Osteocyte (in vitro differentiated cells): ENCODE measurements around the gene GIMAP4. TPM values are rescaled to one million over a fixed set of nuclear protein-coding genes. Genes with fewer than 3 reads are reported as not detected.

ENCODE experiments used
- DNase-seq: peaks from one replicate; pipeline ENCODE4 v3.0.0; 2021; ENCODE audit warnings: mixed read lengths; ENCODE audit not compliant: unreplicated experiment; ENCODE audit errors: extremely low spot score
- H3K27ac Mint-ChIP-seq: one replicate; pipeline ENCODE4 v1.8.0; 2021; ENCODE audit warnings: mild to moderate bottlenecking, mixed read lengths; ENCODE audit not compliant: unreplicated experiment
- H3K27me3 Mint-ChIP-seq: one replicate; pipeline ENCODE4 v1.8.0; 2021; ENCODE audit warnings: mixed read lengths; ENCODE audit not compliant: unreplicated experiment
- H3K36me3 Mint-ChIP-seq: one replicate; pipeline ENCODE4 v1.8.0; 2021; ENCODE audit warnings: mixed read lengths; ENCODE audit not compliant: unreplicated experiment
- H3K4me1 Mint-ChIP-seq: one replicate; pipeline ENCODE4 v1.8.0; 2021; ENCODE audit warnings: mixed read lengths; ENCODE audit not compliant: unreplicated experiment
- H3K4me3 Mint-ChIP-seq: one replicate; pipeline ENCODE4 v1.8.0; 2021; ENCODE audit warnings: mild to moderate bottlenecking, moderate library complexity, mixed read lengths; ENCODE audit not compliant: unreplicated experiment
- H3K9me3 Mint-ChIP-seq: one replicate; pipeline ENCODE4 v1.8.0; 2021; ENCODE audit warnings: mixed read lengths; ENCODE audit not compliant: unreplicated experiment
- CTCF ChIP-seq: fragments of 200-600 bp; sonication (generic); IDR thresholded peaks from 2 replicates; pipeline ENCODE4 v1.5.0; 2021; ENCODE audit warnings: antibody characterized with exemption, mild to moderate bottlenecking, moderate library complexity
- total RNA-seq: library from RNA; stranded (reverse); gene quantifications from 2 replicates; pipeline ENCODE4 v1.2.1, GENCODE V29; 2021

The GIMAP4 gene
- total RNA-seq, 1 donor from 2014 or later, result not detected

GRCh38 chr7:150564006-150564405 is 3.2 kb upstream of the GIMAP4 start:
- no peaks in the 10 kb centered on the region for H3K36me3 Mint-ChIP-seq
- no peak overlapping the region for H3K27ac Mint-ChIP-seq
- TF ChIP-seq CTCF, result no peak
- H3K4me3 Mint-ChIP-seq, result no peak overlapping the region
- no peak for DNase-seq
- H3K4me1 Mint-ChIP-seq, result no peaks in the 10 kb centered on the region
- H3K27me3 Mint-ChIP-seq, result no peaks in the 10 kb centered on the region
- peaks cover 52% of the 10 kb centered on the region for H3K9me3 Mint-ChIP-seq

GRCh38 chr7:150564566-150564965 is 2.6 kb upstream of the GIMAP4 start:
- Mint-ChIP-seq H3K27ac (no peak overlapping the region), H3K27me3 (no peaks in the 10 kb centered on the region), H3K4me1 (no peaks in the 10 kb centered on the region), H3K36me3 (no peaks in the 10 kb centered on the region), H3K4me3 (no peak overlapping the region), H3K9me3 (peaks cover 52% of the 10 kb centered on the region)
- DNase-seq, result no peak
- no peak for TF ChIP-seq CTCF

- H3K4me1 Mint-ChIP-seq, result no peaks in the 10 kb centered on the region
- peaks cover 48% of the 10 kb centered on the region for H3K9me3 Mint-ChIP-seq
- no peaks in the 10 kb centered on the region for H3K27me3 Mint-ChIP-seq
- no peak overlapping the region for H3K4me3 Mint-ChIP-seq
- no peak for TF ChIP-seq CTCF
- no peak for DNase-seq
- H3K36me3 Mint-ChIP-seq, result no peaks in the 10 kb centered on the region
- H3K27ac Mint-ChIP-seq, result no peak overlapping the region
These were observed 2.0 kb upstream of the GIMAP4 start for GRCh38 chr7:150565239-150565638.

- Mint-ChIP-seq H3K9me3 (peaks cover 47% of the 10 kb centered on the region), H3K27me3 (no peaks in the 10 kb centered on the region), H3K27ac (no peak overlapping the region), H3K4me3 (no peak overlapping the region), H3K36me3 (no peaks in the 10 kb centered on the region), H3K4me1 (no peaks in the 10 kb centered on the region)
- TF ChIP-seq CTCF, result no peak
- no peak for DNase-seq
These were observed 1.1 kb upstream of the GIMAP4 start for GRCh38 chr7:150566123-150566522.

GRCh38 chr7:150566572-150566971 is 618 bp upstream of the GIMAP4 start:
- Mint-ChIP-seq H3K27ac (no peak overlapping the region), H3K36me3 (no peaks in the 10 kb centered on the region), H3K27me3 (no peaks in the 10 kb centered on the region), H3K4me1 (no peaks in the 10 kb centered on the region), H3K4me3 (no peak overlapping the region), H3K9me3 (peaks cover 45% of the 10 kb centered on the region)
- no peak for TF ChIP-seq CTCF
- DNase-seq, result no peak
